Aorta (tissue), 5 donors: ENCODE measurements around the gene CBLB. TPM values are rescaled to one million over a fixed set of nuclear protein-coding genes. Genes with fewer than 3 reads are reported as not detected.

ENCODE experiments used
- ATAC-seq: fragments of 200-7000 bp; cut with Tn5 transposase; one replicate; pipeline ENCODE4 v1.9.1; 2022; ENCODE audit warnings: moderate library complexity; ENCODE audit not compliant: low FRiP score
- DNase-seq, 2 donors: peaks; one replicate each; pipeline ENCODE4 v3.0.0-alpha.2; 2020
- H3K27ac ChIP-seq, 2 donors: one replicate each; pipeline ENCODE4 v1.5.1; 2013; ENCODE audit warnings: low read length in 2 of 2, mild to moderate bottlenecking in 2 of 2, moderate library complexity in 2 of 2, control low read depth in 1 of 2, inconsistent platforms in 1 of 2, low read depth in 1 of 2
- H3K27me3 ChIP-seq, 2 donors: one replicate each; pipeline ENCODE4 v1.6.1; 2013; ENCODE audit warnings: control low read depth in 1 of 2, low read length in 1 of 2, mild to moderate bottlenecking in 1 of 2, moderate library complexity in 1 of 2; ENCODE audit not compliant: insufficient read depth in 2 of 2, control insufficient read depth in 1 of 2
- H3K36me3 ChIP-seq, 2 donors: one replicate each; pipeline ENCODE4 v1.6.1; 2013; ENCODE audit warnings: control low read depth in 1 of 2, low read length in 1 of 2, mild to moderate bottlenecking in 1 of 2; ENCODE audit not compliant: insufficient read depth in 2 of 2, control insufficient read depth in 1 of 2
- H3K4me1 ChIP-seq, 2 donors: one replicate each; pipeline ENCODE4 v1.6.1; 2013; ENCODE audit warnings: low read length in 2 of 2, control low read depth in 1 of 2, mild to moderate bottlenecking in 1 of 2, moderate library complexity in 1 of 2; ENCODE audit not compliant: insufficient read depth in 2 of 2, control insufficient read depth in 1 of 2
- H3K4me3 ChIP-seq, 2 donors: one replicate each; pipeline ENCODE4 v1.5.1; 2013; ENCODE audit warnings: low read length in 2 of 2, control low read depth in 1 of 2, mild to moderate bottlenecking in 1 of 2
- H3K9me3 ChIP-seq: one replicate; pipeline ENCODE4 v1.6.1; 2013; ENCODE audit warnings: mild to moderate bottlenecking, low read length; ENCODE audit not compliant: control insufficient read depth
- WGBS, 2 donors: extraction: QIAGEN DNeasy Blood & Tissue Kit; methylation state at CpG; one replicate each; pipeline ENCODE4 v1.1.7; 2013; 5-methylcytosine and 5-hydroxymethylcytosine counted together
- intact Hi-C, 2 donors: fragments of 100-400 bp; cut with DNase I; formaldehyde crosslinking; loops; one replicate each; pipeline versions ENCODE4 v1.14.2 to v1.15.0; 2022
- polyA plus RNA-seq, 2 donors: library from polyadenylated mRNA; stranded (reverse); fragments of 200-250 nt; gene quantifications; one replicate each; pipeline ENCODE4 v1.2.3, GENCODE V29; 2013
- total RNA-seq, 2 donors: library from RNA; stranded (reverse); fragmentation: NEBNext Ultra II Directional; extraction: Animal tissue kit (Norgen Biotek cat#: 25700); gene quantifications; one replicate each; pipeline ENCODE4 v1.2.1, GENCODE V29; 2021
- donor health status: healthy with polysubstance abuse.
- donor health status: Bipolar disorder and iron deficiency.
- donor health status: DM: no; HTN: no; CAD: no.
- donor health status: DM: no; HTN: no; CAD: no.
- donor health status: DM: yes; HTN: yes; CAD: no.

The CBLB gene
- total and polyA plus RNA-seq, 4 donors, result 3.3 to 126 (median 54.1) TPM

DNA sequence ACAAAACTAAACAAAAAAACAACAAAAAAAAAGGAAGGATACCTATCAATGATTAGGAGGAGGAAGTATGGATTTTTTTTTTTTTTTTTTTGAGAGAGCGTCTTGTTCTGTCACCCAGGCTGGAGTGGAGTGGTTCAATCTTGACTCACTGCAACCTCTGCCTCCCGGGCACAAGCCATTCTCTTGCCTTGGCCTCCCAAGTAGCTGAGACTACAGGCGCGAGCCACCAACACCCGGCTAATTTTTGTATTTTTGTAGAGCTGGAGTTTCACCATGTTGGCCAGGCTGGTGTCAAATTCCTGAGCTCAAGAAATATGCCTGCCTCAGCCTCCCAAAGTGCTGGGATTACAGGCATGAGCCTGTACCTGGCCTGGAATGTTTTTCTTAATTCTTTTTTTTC lies 195.8 kb downstream of the CBLB start:
- intact Hi-C loops, result loop anchor here in 1 of 2 donors (10.0 kb wide), 1 partner anchor 932 kb away; no protein-coding TSS in a partner anchor
- ATAC-seq (no peak), DNase-seq (no peak)
- no peak overlapping the region for H3K4me3 ChIP-seq
- peaks cover 2 to 5% of the 10 kb centered on the region in 2 donors for H3K4me1 ChIP-seq
- H3K27ac ChIP-seq, result no peak overlapping the region
- H3K27me3 ChIP-seq, result no peaks in the 10 kb centered on the region
- H3K36me3 ChIP-seq, result peaks cover 0 to 3% of the 10 kb centered on the region in 2 donors
- WGBS, 2 donors, result 89 to 91% methylated on average over 5 of the region's 5 CpGs
- no peaks in the 10 kb centered on the region for H3K9me3 ChIP-seq

DNA sequence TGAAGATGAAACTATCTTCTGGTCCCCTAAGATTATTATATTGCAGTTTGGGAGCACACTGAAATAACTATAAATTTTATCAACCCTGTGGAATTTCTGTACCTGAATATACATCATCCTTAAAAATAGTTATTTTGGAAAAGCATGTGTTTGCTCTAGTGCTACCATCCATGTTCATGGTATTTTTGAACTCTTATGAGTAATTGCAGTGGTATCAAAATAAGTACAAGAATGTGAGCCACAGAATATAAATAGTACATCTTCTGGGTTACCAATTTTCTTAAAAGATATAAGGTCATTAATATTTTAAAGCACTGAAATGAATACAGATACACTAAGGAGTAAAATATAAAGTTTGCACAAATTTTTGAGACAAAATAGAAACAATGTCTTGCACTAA lies 206.5 kb downstream of the CBLB start:
- DNase-seq (no peak), ATAC-seq (no peak)
- intact Hi-C loops, result no loop called here
- peaks cover 3 to 6% of the 10 kb centered on the region in 2 donors for H3K36me3 ChIP-seq
- H3K9me3 ChIP-seq, result no peaks in the 10 kb centered on the region
- peaks cover 0 to 4% of the 10 kb centered on the region in 2 donors for H3K4me1 ChIP-seq
- H3K4me3 ChIP-seq, result no peak overlapping the region
- H3K27ac ChIP-seq, result peak overlapping the region in 1 of 2 donors; percentile 57
- H3K27me3 ChIP-seq, result no peaks in the 10 kb centered on the region

DNA sequence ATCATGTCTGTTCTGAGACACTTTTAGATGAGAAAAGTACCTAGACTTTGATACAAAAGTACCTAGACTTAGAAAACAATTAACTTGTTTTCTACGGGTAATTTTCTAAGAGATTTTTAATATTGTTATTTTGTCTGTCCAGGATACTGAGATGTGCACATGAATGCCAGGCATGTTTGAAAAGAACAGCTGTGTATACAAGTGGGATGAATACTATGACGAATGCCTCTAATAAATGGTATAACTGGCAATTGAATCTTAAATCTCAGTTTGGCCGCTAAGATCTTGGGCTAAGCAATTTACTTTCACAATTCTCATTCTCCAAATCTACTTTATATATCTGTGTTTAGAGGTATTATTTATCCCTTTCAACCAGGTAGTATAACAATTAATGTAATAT lies 207.4 kb downstream of the CBLB start:
- DNase-seq, result no peak
- 90% methylated on average over 3 of the region's 3 CpGs for WGBS, 2 donors
- ATAC-seq, result no peak
- Histone ChIP-seq H3K4me3 (no peak overlapping the region), H3K27me3 (no peaks in the 10 kb centered on the region), H3K4me1 (peaks cover 0 to 4% of the 10 kb centered on the region in 2 donors), H3K36me3 (peaks cover 3 to 6% of the 10 kb centered on the region in 2 donors), H3K9me3 (no peaks in the 10 kb centered on the region), H3K27ac (no peak overlapping the region)
- intact Hi-C loops, result no loop called here

DNA sequence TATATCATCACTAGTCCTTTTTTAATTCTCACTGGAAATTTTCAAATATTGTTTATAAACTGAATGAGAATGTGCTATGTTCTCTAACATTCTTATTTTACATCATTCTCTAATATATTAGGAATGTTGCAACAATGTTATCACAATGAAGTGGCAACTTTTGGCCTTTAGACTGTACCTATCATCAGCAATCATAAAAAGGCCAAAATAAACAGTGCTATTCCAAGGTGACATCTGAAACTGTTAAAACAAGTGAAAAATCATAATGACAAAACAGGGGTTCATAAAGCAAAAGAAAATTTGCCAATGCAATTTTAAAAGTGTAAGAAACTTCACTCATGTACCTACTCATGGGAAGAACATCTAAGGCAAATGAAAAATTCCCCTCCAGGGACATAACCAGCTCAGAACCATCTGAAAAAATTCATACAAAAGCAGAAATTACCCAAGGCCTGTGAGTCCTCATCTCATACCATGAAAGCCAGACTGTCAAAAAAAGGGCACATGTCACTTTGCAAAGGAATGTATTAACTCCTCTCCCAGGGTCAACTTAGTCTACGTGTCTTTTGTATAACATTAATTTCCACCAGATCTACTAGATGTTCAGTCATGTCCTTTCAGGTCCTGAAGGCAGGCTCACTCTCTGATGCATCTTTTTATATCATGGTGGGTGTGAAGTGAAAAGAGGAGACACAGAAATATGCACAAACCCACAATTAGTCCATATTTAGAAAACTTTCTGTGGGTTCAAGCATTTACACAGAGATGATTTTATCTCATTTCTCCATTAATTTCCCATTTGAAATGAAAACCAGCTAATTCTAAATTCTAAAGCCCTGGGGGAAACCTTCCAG lies 211.9 kb downstream of the CBLB start:
- H3K9me3 ChIP-seq, result no peaks in the 10 kb centered on the region
- peak; percentile 23 for ATAC-seq
- no peaks in the 10 kb centered on the region for H3K27me3 ChIP-seq
- intact Hi-C loops, result no loop called here
- peaks cover 3 to 6% of the 10 kb centered on the region in 2 donors for H3K36me3 ChIP-seq
- 26 to 31% methylated on average over 1 of the region's 1 CpG for WGBS, 2 donors
- no peak overlapping the region for H3K4me3 ChIP-seq
- H3K27ac ChIP-seq, result no peak overlapping the region
- no peaks in the 10 kb centered on the region for H3K4me1 ChIP-seq
- no peak for DNase-seq

DNA sequence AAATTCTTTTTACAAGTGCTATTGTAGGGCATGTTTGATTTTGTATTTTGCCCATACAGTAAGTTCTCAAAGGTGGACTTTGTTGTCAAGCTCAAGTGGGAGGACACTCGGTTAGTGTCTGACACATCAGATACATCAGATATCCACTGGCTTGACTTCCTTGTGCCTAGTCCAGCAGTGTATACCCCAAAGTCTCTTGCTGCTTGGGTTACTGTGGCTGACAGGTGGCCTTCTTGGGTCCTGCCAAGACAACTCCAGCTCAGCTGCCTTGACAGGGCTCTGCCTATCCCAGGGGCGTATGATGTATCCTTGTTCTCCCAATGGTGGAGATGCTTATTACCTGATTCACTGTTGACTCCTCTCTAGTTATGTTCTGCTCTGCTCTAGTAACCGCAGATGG lies 214.9 kb downstream of the CBLB start:
- Histone ChIP-seq H3K4me3 (no peak overlapping the region), H3K4me1 (no peaks in the 10 kb centered on the region), H3K27ac (no peak overlapping the region), H3K36me3 (peaks cover 3 to 4% of the 10 kb centered on the region in 2 donors), H3K27me3 (no peaks in the 10 kb centered on the region), H3K9me3 (no peaks in the 10 kb centered on the region)
- no peak for ATAC-seq
- 96% methylated on average over 3 of the region's 3 CpGs for WGBS, 2 donors
- intact Hi-C loops, result no loop called here
- no peak for DNase-seq

DNA sequence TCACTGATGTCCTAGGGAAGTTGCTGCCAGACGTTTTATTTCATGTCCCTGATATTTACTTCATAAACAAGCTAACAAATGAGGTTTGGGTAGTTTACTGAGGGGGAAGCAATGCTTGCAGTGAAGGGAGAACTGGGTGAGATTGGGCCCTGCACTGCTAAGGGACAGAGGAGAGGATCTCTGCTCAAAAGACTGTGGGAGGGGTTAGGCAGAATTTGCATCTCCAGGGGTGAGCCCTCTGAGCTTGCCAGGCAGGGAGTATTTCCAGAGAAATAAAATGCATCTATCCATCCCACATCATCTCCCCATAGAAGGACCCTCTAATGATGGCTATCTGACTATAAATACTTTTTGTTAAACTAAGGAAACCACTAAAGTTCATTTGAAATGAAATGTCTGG lies 215.6 kb downstream of the CBLB start:
- no peak for DNase-seq
- intact Hi-C loops, result no loop called here
- H3K4me3 ChIP-seq, result no peak overlapping the region
- H3K9me3 ChIP-seq, result no peaks in the 10 kb centered on the region
- H3K27me3 ChIP-seq, result no peaks in the 10 kb centered on the region
- 70 to 75% methylated on average over 1 of the region's 1 CpG for WGBS, 2 donors
- no peak overlapping the region for H3K27ac ChIP-seq
- no peak for ATAC-seq
- H3K36me3 ChIP-seq, result no peaks in the 10 kb centered on the region
- no peaks in the 10 kb centered on the region for H3K4me1 ChIP-seq

DNA sequence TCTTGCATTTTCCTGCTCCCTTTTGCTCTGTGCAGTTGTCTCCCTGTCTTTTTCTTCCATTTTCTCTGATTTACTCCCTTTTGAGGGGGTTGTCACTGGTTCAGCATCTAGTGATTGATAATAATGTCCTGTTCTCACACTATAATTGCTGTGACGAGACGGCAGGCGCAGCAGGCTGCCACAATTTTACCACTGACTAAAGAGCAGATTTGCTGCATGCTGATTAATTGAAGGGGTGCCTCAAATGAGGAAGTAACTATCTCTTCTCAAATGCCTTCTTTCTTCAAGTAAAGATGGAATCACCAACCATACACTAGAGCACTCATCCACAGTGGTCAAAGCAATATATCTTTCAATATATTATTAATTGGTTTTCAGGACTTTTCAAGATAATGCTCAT lies 219.3 kb downstream of the CBLB start:
- WGBS, 2 donors, result 77 to 89% methylated on average over 3 of the region's 3 CpGs
- Histone ChIP-seq H3K4me1 (no peaks in the 10 kb centered on the region), H3K4me3 (no peak overlapping the region), H3K9me3 (no peaks in the 10 kb centered on the region), H3K27ac (no peak overlapping the region), H3K27me3 (no peaks in the 10 kb centered on the region), H3K36me3 (no peaks in the 10 kb centered on the region)
- intact Hi-C loops, result no loop called here
- no peak for DNase-seq
- no peak for ATAC-seq

DNA sequence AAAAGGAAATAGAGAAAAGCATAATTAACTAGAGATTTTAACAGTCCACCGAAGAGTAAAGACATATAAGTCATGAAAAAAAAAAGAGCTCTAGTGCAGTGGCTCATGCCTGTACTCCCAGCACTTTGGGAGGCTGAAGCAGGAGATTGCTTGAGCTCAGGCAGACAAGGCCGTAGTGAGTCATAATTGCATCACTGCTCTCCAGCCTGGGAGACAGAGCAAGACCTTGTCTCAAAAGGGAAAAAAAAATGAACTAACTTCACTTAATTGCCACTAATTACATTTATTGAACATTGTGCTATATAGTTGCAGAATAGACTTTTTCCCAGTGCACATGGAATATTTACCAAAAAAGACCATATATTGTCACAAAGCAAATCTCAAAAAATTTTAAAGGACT lies 221.8 kb downstream of the CBLB start:
- no peaks in the 10 kb centered on the region for H3K36me3 ChIP-seq

DNA sequence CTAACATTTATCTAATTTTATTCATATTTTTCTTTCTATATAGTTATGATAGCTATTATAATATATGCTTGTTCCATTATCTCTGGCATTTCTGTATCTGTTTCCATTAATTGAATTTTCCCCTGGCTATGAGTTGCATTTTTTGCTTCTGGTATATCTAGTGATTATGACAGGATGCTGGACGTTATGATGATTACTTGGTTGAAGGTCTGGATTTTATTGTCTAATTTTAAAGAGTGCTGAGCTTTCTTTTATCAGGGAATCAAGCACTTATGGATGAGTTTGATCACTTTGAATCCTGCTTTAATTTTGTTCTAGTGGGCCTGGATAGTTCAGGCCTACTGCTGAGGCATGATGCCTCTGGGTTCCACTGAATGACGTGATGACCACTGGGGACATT lies 229.7 kb downstream of the CBLB start:
- intact Hi-C loops, result no loop called here
- Histone ChIP-seq H3K36me3 (no peaks in the 10 kb centered on the region), H3K4me1 (peaks cover 0 to 2% of the 10 kb centered on the region in 2 donors), H3K4me3 (no peak overlapping the region), H3K9me3 (no peaks in the 10 kb centered on the region), H3K27me3 (no peaks in the 10 kb centered on the region), H3K27ac (no peak overlapping the region)
- DNase-seq, result no peak
- WGBS, 2 donors, result 85 to 88% methylated on average over 2 of the region's 2 CpGs
- no peak for ATAC-seq

More for the DNA sequence above, 221.8 kb downstream of the CBLB start:
- Histone ChIP-seq H3K4me1 (no peaks in the 10 kb centered on the region), H3K27ac (no peak overlapping the region), H3K27me3 (no peaks in the 10 kb centered on the region), H3K9me3 (no peaks in the 10 kb centered on the region), H3K4me3 (no peak overlapping the region)
- WGBS, 2 donors, result 79 to 90% methylated on average over 2 of the region's 2 CpGs
- ATAC-seq, result no peak
- intact Hi-C loops, result no loop called here
- peak in 1 of 2 donors; percentile 61 for DNase-seq
